LoVo (cell line): Measurements from ENCODE around the gene PRDM1.

Source experiments
- DNase-seq: peaks from one replicate; pipeline ENCODE4 v3.0.0-alpha.2; 2016; ENCODE audit warnings: low spot score

PRDM1 gene

DNA sequence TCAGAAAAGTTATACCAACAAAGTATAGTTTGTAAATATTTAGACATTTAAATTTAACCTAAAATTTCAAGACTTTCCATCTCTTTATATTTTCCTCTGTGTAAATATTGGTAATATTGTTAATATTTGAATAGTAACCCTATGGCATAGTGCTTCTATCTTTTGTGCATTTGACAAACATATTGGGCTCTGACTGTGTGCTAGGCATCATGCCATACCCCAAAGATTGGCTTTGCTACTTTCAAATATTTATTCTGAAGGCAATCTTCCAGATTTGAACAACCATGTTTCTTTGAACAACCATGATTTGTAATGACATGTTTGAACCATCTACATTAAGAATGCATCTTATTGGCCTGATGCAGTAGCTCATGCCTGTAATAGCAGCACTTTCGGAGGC is 15.5 kb upstream of the PRDM1 start:
- no peak for DNase-seq

- no peak for DNase-seq
Observed at GRCh38 chr6:106072501-106073090, 13.5 kb upstream of the PRDM1 start.

GRCh38 chr6:106074146-106074545 is 12.0 kb upstream of the PRDM1 start:
- no peak for DNase-seq

- no peak for DNase-seq
Observed at GRCh38 chr6:106076139-106076538, 10.0 kb upstream of the PRDM1 start.

GRCh38 chr6:106077170-106077569 is 9.0 kb upstream of the PRDM1 start:
- no peak for DNase-seq

GRCh38 chr6:106077881-106078280 is 8.3 kb upstream of the PRDM1 start:
- DNase-seq, result no peak

GRCh38 chr6:106079961-106080762 is 6.0 kb upstream of the PRDM1 start:
- no peak for DNase-seq

DNA sequence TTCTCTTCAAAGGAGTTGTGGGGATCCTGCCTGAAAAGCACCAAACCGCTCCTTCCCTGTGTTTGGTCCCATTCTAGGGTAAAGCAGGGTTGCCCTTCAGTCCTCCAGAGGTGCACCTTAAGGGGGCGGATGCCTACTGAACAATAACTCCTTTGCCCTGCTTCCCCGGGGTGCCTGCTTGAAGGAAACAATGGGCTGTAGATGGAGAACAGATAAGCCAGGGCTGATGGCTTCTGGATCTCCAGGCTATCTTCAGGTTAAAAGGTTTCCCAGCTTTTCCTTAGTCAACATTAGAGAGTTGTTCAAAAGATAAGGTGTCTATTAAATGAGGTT is 5.4 kb upstream of the PRDM1 start:
- no peak for DNase-seq

- no peak for DNase-seq
Observed at GRCh38 chr6:106081715-106082114, 4.4 kb upstream of the PRDM1 start.

DNA sequence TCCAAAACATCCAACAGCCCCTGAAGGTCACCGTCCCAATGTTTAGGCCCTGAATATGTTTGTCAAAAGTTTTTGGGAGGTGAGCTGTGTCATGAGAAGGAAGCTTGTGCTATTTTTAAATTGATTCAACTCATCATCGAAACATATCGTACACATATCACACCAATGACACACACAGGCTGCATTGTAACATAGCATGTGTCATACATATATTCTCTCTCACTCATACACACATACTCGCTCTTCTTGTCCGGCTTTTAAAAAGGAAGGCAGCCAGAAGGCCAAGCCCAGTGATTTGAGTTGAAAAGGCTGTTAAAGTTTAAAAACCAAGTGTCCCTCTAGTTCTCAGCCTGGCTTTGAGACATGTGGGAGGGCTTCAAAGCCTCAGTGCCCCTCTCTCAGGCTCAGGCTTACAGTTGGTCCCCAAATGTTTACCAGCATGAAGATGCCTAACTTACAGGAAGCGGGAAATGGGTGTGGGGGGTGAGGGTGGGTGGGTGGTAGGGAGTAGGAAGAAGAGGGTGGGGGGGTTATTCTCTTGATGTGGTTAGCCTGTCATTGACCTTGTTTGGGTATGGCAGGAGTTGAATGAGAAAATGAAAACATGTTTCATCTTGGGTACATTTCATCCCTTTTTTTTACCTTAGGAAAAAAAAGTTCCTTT is 3.3 kb upstream of the PRDM1 start:
- DNase-seq, result no peak

DNA sequence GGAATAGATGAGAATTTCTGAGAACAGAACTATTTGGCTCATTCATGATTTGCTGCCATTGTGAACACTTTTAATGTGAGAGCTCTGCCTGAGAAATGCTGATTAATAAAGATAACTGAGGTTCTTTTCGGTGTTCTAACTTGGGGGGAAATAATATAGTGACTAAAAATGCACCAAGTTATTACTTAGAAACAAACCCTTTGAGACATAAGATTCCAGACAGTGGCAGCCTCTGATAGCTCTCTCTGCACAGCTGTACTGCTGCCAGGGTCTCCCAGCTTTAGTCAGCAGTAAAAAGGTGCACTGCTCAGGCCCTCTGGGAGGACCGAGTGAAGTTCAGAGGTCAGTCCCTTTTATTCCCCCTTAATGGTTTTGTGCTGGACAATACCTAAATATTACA is 2.5 kb upstream of the PRDM1 start:
- DNase-seq, result no peak

DNA sequence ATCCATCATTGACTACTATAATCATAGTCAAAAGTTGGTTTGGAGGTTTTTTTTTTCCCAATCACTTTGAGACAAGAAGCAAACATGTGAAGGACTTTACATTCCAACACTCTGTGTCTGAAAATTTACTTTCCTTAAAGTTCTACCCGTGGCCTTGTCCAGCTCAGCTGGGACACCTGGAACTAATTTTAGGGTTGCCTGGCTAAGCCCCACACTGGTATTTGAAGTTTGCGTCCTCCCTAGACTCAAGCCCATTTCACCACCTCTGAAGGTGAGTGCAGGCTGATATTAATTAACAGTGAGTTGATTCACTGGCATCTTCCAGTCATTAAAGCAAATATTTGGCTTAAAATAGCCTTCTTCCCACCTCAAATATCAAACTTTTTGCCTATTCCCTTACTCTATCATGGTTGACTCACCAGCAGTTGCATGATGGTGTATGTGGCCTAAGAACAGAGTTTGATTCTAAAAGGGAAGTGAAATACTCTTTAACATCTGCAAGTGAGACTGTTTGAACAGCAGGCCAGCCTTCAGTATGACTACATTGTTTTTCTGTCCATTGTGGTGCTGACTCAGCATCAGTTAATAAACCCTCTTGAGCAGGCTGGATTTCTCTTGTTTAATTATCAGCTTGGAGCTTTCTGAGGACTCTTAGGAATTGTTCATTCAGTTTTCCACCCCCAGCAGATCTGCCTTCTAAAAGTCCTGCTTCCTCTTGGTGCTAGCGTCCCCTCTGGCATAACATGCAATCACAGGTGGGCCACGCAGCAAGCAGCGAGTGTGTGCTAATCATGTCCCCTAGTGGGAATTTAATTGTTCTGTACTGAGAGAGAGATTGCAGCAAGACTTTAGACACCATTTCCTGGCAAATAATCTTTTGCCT is 1.8 kb upstream of the PRDM1 start:
- no peak for DNase-seq

DNA sequence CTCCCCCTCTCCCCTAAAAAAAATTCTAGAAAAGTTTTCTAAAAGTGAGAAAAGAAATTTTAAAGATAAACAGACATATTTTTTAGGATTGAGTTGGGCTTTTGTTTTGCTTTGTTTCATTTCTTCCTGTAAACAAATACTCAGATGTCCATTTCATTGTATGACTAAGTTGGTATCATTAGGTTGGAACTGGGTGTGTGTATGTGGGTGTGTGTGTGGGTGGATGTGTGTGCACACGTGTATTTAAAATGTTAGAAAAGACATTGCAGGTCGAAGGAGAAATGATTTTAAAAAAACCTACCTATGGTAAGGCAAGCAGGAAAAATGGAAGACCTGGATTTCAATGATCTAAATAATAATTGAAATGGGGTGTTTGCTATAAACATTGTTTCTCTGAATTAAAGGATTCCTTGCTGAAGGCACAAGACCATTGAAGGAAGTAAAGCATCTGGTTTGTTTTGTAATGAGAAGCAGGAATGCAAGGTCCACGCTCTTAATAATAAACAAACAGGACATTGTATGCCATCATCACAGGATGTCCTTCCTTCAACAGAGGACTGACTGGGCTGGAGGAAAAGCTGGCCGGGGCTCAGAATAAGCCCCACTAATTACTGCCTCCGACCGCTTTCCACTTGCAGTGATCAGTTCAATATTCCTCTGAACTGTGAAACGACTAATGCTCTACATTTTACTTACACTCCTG is 996 bp upstream of the PRDM1 start:
- DNase-seq, result no peak

GRCh38 chr6:106085692-106085983 is 498 bp upstream of the PRDM1 start:
- no peak for DNase-seq

DNA sequence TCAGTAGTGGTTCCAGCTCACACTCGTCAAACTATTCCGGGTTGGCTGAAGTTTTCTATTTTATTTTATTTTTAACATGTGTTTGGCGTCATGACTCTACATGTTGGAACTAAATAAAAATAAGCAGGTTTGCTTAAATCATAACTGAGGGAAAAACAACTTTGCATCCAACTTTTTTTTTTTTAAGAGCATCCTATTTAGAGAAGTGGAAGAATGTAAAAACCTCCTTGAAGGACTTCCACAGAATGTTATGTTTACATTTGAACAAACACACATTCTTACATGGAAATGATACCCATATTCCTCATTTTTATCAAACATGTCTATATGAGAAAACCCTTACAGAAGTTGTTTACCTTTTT is 659 bp downstream of the PRDM1 start:
- no peak for DNase-seq

DNA sequence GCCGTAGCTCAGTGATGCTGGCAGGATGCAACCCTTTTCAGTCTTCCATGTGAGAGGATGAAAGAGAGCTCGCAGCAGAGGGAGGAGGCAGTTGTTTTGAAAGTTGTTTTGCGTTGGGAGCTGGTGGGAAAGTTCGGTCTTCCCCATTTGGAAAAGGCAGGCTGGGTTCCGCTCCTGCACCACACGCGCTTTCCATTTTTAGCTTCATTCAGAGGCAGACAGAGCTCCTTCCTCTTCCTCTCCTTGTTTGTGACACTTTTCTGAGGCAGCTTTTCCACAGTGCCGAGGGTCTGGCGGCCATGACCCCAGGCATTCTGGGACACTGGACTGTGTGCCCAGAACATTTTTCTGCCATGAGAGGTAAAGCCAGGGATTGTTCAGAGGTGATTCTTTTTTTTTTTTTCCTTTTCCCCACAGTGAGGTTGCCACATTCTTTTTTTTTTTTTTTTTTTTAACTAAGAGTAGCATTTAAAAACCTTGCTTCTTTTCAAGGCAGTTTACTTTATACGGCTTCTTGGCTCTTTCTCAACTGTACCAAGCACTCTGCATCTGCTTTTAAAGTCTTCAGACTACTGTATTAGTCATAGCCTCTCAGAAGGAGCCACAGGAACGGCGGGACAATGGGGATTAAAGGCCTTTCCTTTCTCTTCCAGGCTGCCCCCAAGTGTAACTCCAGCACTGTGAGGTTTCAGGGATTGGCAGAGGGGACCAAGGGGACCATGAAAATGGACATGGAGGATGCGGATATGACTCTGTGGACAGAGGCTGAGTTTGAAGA is 1.6 kb downstream of the PRDM1 start:
- DNase-seq, result no peak

DNA sequence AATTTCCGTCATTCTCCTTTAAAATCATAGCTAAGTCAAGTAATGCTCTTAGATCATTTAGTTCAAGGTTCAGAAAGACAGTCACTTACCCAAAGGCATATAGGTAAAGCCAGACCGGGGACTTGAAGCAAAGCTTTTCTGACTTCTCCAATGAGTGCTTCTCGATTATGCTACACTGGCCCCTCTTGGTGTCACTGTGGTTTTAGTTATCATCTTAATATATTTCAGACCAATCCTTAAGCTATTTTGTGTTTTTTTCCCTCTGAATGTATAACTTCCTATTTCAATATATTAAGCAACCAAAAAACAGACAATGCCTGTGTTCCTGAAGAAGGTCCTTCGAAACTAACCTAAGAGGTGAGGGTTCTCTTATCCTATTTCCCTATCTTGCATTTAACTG is 3.9 kb downstream of the PRDM1 start:
- no peak for DNase-seq

DNA sequence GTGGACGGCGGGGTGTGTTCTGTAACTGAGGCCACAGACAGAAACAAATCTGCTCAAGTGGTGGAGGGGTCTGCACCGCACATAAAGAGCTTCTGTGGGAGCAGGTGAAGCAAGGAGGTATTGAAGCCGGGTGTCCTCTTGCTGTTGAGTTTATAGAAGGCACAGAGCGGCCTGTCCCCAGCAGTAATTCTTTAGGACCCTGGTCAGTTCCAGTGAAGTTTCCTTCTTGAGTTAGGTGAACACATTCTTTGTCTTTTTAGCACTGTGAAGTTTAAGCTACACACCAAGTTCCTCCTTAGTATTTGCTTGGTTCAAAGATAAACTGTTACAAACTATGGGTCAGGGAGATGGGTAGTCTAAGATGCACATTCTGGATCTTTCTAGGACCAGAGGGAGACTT is 6.1 kb downstream of the PRDM1 start:
- no peak for DNase-seq

GRCh38 chr6:106094261-106094963 is 8.3 kb downstream of the PRDM1 start:
- no peak for DNase-seq

- no peak for DNase-seq
Observed at GRCh38 chr6:106094964-106095335, 8.8 kb downstream of the PRDM1 start.
